Omental fat pad (tissue), 4 donors: ENCODE data around the gene CELA2B. TPM values are rescaled to one million over a fixed set of nuclear protein-coding genes. Genes with fewer than 3 reads are reported as not detected.
A peak's percentile ranks its signal among the peaks of the same experiment; 100 is the strongest.

ENCODE experiments used
- ATAC-seq: fragments of 150-250 bp; one replicate; pipeline ENCODE4 v1.9.1; 2016; ENCODE audit warnings: mild to moderate bottlenecking, moderate library complexity; ENCODE audit not compliant: low FRiP score
- DNase-seq: peaks from one replicate; pipeline ENCODE4 v3.0.0-alpha.2; 2019; ENCODE audit warnings: low spot score
- total RNA-seq, 4 donors: library from RNA; depleted of rRNA; stranded (reverse); fragments of >200 nt; gene quantifications; one replicate each; pipeline ENCODE4 v1.1.0, GENCODE V29; 2016
- TF ChIP-seq, protein P1 (sequence below), 3 donors: fragments of 450-650 bp; IDR thresholded peaks; one replicate each; pipeline ENCODE4 v1.5.1; 2016 to 2017; ENCODE audit warnings: antibody characterized with exemption in 3 of 3, mild to moderate bottlenecking in 3 of 3, moderate library complexity in 2 of 3

The CELA2B gene
- total RNA-seq, 4 donors from 2014 or later, result not detected

DNA sequence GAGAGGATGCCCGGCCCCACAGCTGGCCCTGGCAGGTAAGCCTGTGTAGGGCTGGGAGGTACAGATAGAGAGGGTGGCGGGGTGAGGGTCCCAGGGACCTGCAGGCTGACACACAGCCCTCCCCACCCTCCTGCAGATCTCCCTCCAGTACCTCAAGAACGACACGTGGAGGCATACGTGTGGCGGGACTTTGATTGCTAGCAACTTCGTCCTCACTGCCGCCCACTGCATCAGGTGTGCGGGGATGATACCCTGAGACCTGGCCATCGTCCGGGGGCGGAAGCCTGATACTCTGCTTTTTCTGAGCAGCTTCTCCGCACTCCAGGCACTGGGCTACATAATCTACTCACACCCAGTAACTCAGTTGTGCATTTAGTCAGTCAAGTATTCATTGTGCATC is 35.5 kb upstream of the CELA2B start:
- DNase-seq (no peak), ATAC-seq (peak; percentile 26)
- TF ChIP-seq, protein P1, sequence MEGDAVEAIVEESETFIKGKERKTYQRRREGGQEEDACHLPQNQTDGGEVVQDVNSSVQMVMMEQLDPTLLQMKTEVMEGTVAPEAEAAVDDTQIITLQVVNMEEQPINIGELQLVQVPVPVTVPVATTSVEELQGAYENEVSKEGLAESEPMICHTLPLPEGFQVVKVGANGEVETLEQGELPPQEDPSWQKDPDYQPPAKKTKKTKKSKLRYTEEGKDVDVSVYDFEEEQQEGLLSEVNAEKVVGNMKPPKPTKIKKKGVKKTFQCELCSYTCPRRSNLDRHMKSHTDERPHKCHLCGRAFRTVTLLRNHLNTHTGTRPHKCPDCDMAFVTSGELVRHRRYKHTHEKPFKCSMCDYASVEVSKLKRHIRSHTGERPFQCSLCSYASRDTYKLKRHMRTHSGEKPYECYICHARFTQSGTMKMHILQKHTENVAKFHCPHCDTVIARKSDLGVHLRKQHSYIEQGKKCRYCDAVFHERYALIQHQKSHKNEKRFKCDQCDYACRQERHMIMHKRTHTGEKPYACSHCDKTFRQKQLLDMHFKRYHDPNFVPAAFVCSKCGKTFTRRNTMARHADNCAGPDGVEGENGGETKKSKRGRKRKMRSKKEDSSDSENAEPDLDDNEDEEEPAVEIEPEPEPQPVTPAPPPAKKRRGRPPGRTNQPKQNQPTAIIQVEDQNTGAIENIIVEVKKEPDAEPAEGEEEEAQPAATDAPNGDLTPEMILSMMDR (IDR thresholded peaks at IDR 0.05), result no peak

DNA sequence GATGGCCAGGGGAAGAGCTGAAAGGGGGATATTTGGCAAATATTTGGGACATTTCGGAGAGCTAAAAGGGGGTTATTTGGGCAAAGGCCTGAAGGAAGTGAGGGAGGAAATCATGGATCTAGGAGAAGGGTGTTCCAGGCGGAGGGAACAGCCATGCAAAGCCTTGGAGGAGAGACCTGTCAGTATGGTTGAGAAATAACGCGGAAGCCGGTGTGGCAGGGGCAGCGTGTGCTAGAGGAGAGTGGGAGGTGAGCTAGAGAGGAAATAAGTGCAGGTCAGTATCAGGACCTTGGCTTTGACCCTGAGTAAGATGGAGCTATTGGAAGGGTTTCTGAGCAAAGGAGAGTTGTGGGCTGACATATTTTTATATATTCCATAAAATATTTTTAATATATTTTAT is 34.7 kb upstream of the CELA2B start:
- TF ChIP-seq, protein P1 (IDR thresholded peaks at IDR 0.05), result no peak
- no peak for ATAC-seq
- DNase-seq, result no peak

- no peak for DNase-seq
- TF ChIP-seq, protein P1 (IDR thresholded peaks at IDR 0.05), result no peak
Measured at GRCh38 chr1:15442119-15442518, 33.8 kb upstream of the CELA2B start.

GRCh38 chr1:15442759-15443158 is 33.1 kb upstream of the CELA2B start:
- TF ChIP-seq, protein P1 (IDR thresholded peaks at IDR 0.05), result no peak
- no peak for ATAC-seq
- DNase-seq, result no peak

More at GRCh38 chr1:15442119-15442518, 33.8 kb upstream of the CELA2B start:
- no peak for ATAC-seq

GRCh38 chr1:15443281-15443680 is 32.6 kb upstream of the CELA2B start:
- ATAC-seq (no peak), DNase-seq (no peak)
- TF ChIP-seq, protein P1 (IDR thresholded peaks at IDR 0.05), result no peak

DNA sequence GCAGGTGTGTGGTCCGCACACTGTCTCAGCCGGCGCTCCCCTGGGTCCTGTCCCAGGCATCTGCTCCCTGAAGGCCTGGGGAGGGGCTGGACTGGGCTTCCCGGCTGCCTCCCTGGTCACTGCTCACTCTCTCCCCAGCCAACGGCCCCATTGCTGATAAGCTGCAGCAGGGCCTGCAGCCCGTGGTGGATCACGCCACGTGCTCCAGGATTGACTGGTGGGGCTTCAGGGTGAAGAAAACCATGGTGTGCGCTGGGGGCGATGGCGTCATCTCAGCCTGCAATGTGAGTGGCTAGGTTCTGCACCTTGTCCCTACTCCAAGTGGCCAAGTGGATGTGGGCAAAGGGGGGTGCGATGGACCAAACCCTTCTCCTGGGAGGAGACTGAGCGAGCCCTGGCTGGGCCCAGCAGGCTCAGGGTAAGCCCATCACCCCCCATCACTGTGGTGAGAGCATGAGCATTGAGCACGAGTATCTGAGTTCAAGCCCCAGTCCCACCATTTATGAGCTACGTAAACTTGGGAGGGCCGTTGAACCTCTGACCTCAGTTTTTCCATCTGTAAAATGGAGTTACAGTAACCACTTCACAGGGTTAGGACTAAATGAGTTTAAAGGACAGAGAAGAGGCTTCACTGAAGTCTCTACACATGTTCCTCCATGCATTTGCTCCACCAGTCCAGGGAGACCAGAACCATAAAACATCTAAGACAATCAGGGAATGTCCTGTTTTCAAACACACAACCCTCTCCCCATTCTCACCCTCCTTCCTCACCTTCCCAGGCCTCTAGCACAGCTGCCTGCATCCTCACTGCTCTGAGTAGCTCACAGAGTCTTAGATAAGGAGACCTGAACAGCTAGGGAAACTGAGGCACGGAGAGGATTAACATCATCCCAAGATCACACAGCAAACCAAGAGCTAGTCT is 31.2 kb upstream of the CELA2B start:
- TF ChIP-seq, protein P1 (IDR thresholded peaks at IDR 0.05), result no peak
- ATAC-seq (no peak), DNase-seq (no peak)
